ENCODE data around the gene TMPRSS15. TPM values are rescaled to one million over a fixed set of nuclear protein-coding genes. Genes with fewer than 3 reads are reported as not detected.

Gene TMPRSS15
- total RNA-seq, 1 experiment from 2014 or later = 0.20 TPM

- DNase-seq = no peak
- Histone ChIP-seq H3K4me3 (no peak overlapping the region), H3K36me3 (no peaks in the 10 kb centered on the region), H3K9me3 (no peaks in the 10 kb centered on the region), H3K27me3 (no peaks in the 10 kb centered on the region)
These were observed 134.7 kb downstream of the TMPRSS15 start for GRCh38 chr21:18268906-18269305.

GRCh38 chr21:18267496-18267895 lies 136.1 kb downstream of the TMPRSS15 start:
- Histone ChIP-seq H3K27me3 (no peaks in the 10 kb centered on the region), H3K36me3 (no peaks in the 10 kb centered on the region), H3K4me3 (no peak overlapping the region), H3K9me3 (no peaks in the 10 kb centered on the region)
- DNase-seq = no peak

GRCh38 chr21:18265944-18266343 lies 137.6 kb downstream of the TMPRSS15 start:
- Histone ChIP-seq H3K27me3 (no peaks in the 10 kb centered on the region), H3K36me3 (no peaks in the 10 kb centered on the region), H3K4me3 (no peak overlapping the region), H3K9me3 (no peaks in the 10 kb centered on the region)
- DNase-seq = no peak

GRCh38 chr21:18253799-18254198 lies 149.8 kb downstream of the TMPRSS15 start:
- no peaks in the 10 kb centered on the region for H3K36me3 ChIP-seq
- DNase-seq = no peak
- no peaks in the 10 kb centered on the region for H3K27me3 ChIP-seq
- no peaks in the 10 kb centered on the region for H3K9me3 ChIP-seq
- no peak overlapping the region for H3K4me3 ChIP-seq

- no peaks in the 10 kb centered on the region for H3K36me3 ChIP-seq
- H3K27me3 ChIP-seq = no peaks in the 10 kb centered on the region
- no peak overlapping the region for H3K4me3 ChIP-seq
- no peak for DNase-seq
- no peaks in the 10 kb centered on the region for H3K9me3 ChIP-seq
These were observed 150.4 kb downstream of the TMPRSS15 start for GRCh38 chr21:18253221-18253620.

DNA sequence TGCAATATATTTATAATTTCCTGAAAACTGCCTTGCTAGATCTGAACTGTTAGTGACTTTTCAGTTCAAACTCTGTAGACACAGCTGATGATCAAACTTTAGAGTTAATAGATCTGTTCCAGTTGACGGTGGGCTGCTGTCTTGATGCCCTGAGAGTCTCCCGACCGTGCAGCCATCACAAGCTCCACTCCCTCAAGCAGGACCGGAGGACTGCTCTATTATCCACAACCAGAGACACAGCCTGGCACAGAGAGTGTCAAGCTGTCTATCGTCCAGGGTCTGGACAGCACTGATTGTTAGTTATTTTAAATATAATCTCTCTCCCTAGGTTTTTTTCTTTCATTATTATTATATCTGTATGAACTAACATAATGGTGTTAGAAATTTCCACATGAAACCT lies 150.9 kb downstream of the TMPRSS15 start:
- Histone ChIP-seq H3K27me3 (no peaks in the 10 kb centered on the region), H3K9me3 (no peaks in the 10 kb centered on the region), H3K4me3 (no peak overlapping the region), H3K36me3 (no peaks in the 10 kb centered on the region)
- DNase-seq = no peak

DNA sequence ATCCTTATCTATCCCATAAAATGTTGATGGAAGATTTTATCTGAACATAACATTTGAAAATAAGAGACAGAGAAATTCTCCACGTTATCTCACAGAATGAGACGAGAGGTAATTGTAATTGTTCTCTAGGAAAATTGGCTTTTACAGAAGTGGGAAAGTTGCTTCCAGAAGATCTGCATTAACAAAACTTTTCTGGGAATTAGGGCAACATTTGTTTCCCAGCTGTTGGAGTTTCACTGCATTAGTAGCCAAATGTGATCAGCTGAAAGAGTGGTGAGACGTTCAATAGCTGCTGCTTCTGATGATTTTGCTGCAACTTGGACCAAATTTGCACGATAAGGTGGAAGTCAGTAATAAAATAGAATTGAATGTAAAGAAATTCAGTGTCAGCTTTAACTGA lies 151.3 kb downstream of the TMPRSS15 start:
- no peaks in the 10 kb centered on the region for H3K9me3 ChIP-seq
- DNase-seq = no peak
- H3K27me3 ChIP-seq = no peaks in the 10 kb centered on the region

DNA sequence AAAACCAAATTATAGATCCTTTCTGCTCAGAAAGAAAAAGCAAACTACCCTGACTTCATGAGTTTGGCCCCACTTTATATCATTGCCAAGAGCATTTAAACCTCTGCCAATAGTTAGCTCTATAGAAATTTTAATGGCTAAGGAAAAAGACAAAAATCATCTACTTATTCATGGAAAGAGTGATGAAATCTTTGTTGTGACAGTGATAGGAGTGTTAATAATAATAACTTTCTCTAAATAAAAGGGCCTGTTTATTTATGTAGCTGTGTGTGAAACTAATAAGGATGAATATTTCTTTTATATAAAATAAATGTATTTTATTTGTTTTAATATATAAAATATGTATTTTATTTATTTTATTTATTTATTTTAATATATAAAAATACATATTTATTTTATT lies 152.5 kb downstream of the TMPRSS15 start:
- Histone ChIP-seq H3K4me3 (no peak overlapping the region), H3K27me3 (no peaks in the 10 kb centered on the region), H3K36me3 (no peaks in the 10 kb centered on the region), H3K9me3 (no peaks in the 10 kb centered on the region)
- no peak for DNase-seq

More for the DNA sequence above, 151.3 kb downstream of the TMPRSS15 start:
- H3K36me3 ChIP-seq = no peaks in the 10 kb centered on the region
- no peak overlapping the region for H3K4me3 ChIP-seq

GRCh38 chr21:18249672-18250071 lies 153.9 kb downstream of the TMPRSS15 start:
- no peaks in the 10 kb centered on the region for H3K27me3 ChIP-seq
- H3K36me3 ChIP-seq = no peaks in the 10 kb centered on the region
- no peaks in the 10 kb centered on the region for H3K9me3 ChIP-seq
- no peak for DNase-seq
- no peak overlapping the region for H3K4me3 ChIP-seq

DNA sequence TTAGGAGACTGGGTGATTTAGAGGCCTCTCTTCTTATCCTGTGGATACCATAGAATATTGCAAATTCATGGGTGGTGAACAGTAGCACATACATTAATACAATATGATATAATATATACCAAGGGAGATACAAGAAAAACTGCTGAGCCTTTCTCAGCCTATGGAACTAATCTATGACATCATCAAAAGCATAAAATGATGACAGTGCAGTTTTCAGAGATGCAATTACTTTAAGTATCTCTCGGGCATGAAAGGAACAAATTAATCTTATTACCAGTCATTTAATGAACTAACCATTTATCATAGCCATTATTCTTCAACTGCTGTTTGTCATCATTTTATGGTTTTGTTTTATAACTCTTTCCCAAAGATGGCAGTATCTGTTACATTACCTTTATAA lies 155.4 kb downstream of the TMPRSS15 start:
- no peaks in the 10 kb centered on the region for H3K9me3 ChIP-seq
- no peak overlapping the region for H3K4me3 ChIP-seq
- H3K27me3 ChIP-seq = no peaks in the 10 kb centered on the region
- H3K36me3 ChIP-seq = no peaks in the 10 kb centered on the region
- no peak for DNase-seq

DNA sequence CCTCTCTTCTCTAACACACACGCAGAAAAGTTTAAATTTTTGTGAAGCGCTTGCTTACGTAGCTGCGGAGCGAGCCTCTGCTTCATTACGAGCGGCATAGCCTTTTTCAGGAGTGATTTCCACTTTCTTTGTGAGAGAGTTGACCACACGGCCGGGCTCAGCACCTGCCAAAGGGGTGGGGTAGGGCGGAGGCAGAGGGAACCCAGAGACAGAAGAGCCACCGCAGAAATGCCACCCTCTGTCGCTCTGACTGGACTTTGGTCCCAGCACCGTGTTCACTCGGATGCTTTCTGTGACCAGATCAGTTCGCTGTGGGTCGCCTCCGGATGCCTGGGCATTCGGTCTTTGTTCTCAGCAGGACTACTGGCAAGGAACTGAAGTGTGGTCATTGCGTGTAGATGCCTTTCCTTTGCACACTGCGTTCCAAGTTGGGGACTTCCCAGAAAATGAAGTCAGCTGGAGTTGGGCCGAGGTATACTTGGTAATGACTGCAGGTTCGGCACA lies 158.1 kb downstream of the TMPRSS15 start:
- peak overlapping the region; percentile 51 for H3K4me3 ChIP-seq
- peak; percentile 63 for DNase-seq
- no peaks in the 10 kb centered on the region for H3K27me3 ChIP-seq
- H3K36me3 ChIP-seq = no peaks in the 10 kb centered on the region
- H3K9me3 ChIP-seq = no peaks in the 10 kb centered on the region

- DNase-seq = peak; percentile 47
- Histone ChIP-seq H3K36me3 (no peaks in the 10 kb centered on the region), H3K27me3 (no peaks in the 10 kb centered on the region), H3K9me3 (no peaks in the 10 kb centered on the region), H3K4me3 (peak within 1 kb of the TSS; percentile 51)
These were observed 158.7 kb downstream of the TMPRSS15 start, which contains the start of gene CHODL for GRCh38 chr21:18244671-18245463. TSS of gene CHODL (plus strand) at chr21:18244833. CDS start at chr21:18245224, 391 bp downstream.

DNA sequence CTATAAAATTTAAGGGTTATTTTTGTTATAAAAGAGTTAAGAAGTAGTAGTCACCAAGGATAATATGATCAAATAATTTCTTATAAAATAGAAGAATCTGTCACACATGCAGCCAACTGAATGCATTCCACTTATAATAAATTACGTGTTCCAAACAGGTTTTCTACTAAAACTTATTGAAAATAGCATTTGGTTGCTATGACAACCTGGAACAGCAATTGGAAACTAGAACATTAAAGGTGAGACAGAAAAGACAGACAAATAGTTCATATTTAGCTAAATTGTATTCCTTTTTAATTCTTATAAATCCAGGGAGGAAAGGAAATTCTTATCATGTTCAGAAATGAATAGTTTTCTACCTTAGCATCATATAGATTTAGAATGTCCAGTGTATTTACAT lies 168.0 kb downstream of the TMPRSS15 start:
- no peak for DNase-seq
- no peaks in the 10 kb centered on the region for H3K9me3 ChIP-seq
- no peaks in the 10 kb centered on the region for H3K27me3 ChIP-seq
- no peak overlapping the region for H3K4me3 ChIP-seq
- H3K36me3 ChIP-seq = no peaks in the 10 kb centered on the region

DNA sequence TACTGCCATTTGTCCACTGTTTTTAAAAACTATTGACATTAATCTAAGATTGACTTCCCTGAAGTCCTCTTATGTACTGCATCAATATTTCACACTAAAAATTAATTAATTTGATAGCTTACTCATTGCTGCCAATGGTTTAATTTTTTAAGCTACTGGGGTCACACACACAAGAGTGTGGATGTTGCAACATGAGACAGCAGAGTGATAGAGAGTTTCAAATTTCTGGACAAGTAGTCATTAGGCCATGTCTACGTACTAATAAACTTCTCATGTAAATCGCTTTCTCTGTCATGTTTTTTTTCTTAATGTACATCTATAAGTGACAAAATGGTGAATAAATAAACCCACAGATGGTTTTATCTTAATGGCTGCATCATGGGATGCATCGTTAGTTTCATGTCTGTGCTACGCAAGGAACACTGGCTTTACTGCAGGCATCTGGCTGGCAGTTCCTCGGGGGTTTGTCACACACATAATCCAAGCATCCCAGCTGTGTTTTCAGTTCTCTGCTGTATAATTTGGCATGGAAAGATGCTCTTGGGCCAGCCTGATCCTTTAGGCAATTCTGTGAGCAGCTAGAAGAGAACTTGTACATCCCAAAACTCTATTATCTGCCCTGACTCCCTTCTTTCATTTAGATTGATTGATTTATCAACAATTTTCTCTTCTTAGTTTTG lies 175.4 kb downstream of the TMPRSS15 start:
- no peak for DNase-seq
- no peaks in the 10 kb centered on the region for H3K27me3 ChIP-seq
- no peak overlapping the region for H3K4me3 ChIP-seq
- H3K9me3 ChIP-seq = no peaks in the 10 kb centered on the region
- H3K36me3 ChIP-seq = no peaks in the 10 kb centered on the region

DNA sequence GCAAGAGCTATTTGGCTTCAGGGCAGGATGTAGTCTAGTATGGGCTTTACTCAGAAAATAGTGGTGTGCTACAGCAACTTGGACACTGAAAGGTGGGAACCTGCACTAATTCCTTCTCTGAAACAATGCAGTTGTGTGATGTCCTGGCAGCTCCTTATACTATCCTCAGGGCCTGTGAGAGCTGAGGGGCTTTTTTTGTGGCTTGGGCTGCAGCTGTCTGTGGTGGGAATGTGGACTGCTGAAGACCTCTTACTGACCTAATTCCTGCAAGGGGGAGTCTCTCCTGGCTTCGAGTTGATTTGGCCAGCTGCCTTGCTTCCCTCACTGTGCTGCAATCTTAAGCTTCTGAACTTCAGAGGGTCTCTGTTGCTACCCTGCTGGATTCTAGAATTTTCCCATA lies 181.2 kb downstream of the TMPRSS15 start:
- Histone ChIP-seq H3K36me3 (no peaks in the 10 kb centered on the region), H3K9me3 (peaks cover 2% of the 10 kb centered on the region; the same call in 1 of the 2 replicates), H3K4me3 (no peak overlapping the region), H3K27me3 (no peaks in the 10 kb centered on the region)
- no peak for DNase-seq

GRCh38 chr21:18220498-18220897 lies 183.1 kb downstream of the TMPRSS15 start:
- no peaks in the 10 kb centered on the region for H3K27me3 ChIP-seq
- DNase-seq = no peak
- H3K9me3 ChIP-seq = peaks cover 2% of the 10 kb centered on the region; the same call in 1 of the 2 replicates
- H3K36me3 ChIP-seq = no peaks in the 10 kb centered on the region
- H3K4me3 ChIP-seq = no peak overlapping the region
